GM19452 (cell line): ENCODE measurements around the gene FGF4.

Experiments
- ATAC-seq: cut with Tn5 transposase; IDR thresholded peaks from one replicate; pipeline ENCODE4 v1.9.1; 2021; ENCODE audit not compliant: unreplicated experiment

FGF4 gene

GRCh38 chr11:69775163-69775755 is at the start of gene FGF4:
TSS of gene FGF4 (minus strand) at chr11:69775341. CDS start at chr11:69775084, 257 bp downstream.
- no peak for ATAC-seq

GRCh38 chr11:69823641-69824265 is 48.6 kb upstream of the FGF4 start:
- ATAC-seq, result no peak

GRCh38 chr11:69822676-69823494 is 47.7 kb upstream of the FGF4 start:
- ATAC-seq, result no peak

DNA sequence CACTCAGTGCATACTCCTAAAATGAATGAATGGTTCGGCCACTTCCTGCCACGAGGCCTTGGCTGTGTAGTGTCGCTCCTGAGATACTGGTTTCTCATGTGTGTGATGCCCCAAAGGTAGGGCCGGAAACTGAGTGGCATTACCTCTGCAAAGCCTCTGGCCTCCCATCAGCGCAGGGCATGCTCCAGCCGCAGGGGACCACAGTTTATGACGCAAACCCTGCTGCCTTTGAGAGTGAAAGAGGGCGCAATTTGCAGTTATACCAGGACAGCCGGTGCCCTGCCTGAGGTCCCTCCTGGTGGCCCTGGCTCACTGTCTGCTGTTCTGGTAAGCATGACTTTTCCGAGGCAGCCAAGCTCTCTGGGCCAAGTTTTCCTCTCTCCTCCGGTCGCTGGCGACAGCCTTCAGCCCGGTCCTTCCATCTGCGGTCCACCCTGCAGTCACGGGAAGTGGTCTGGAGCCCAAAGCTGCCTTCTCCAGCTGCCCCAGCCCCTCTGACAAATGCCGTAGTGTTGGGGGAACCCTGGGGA is 46.4 kb upstream of the FGF4 start:
- ATAC-seq, result no peak

- no peak for ATAC-seq
These were observed 45.3 kb upstream of the FGF4 start for GRCh38 chr11:69820441-69820840.

- no peak for ATAC-seq
These were observed 44.5 kb upstream of the FGF4 start for GRCh38 chr11:69819541-69820070.

DNA sequence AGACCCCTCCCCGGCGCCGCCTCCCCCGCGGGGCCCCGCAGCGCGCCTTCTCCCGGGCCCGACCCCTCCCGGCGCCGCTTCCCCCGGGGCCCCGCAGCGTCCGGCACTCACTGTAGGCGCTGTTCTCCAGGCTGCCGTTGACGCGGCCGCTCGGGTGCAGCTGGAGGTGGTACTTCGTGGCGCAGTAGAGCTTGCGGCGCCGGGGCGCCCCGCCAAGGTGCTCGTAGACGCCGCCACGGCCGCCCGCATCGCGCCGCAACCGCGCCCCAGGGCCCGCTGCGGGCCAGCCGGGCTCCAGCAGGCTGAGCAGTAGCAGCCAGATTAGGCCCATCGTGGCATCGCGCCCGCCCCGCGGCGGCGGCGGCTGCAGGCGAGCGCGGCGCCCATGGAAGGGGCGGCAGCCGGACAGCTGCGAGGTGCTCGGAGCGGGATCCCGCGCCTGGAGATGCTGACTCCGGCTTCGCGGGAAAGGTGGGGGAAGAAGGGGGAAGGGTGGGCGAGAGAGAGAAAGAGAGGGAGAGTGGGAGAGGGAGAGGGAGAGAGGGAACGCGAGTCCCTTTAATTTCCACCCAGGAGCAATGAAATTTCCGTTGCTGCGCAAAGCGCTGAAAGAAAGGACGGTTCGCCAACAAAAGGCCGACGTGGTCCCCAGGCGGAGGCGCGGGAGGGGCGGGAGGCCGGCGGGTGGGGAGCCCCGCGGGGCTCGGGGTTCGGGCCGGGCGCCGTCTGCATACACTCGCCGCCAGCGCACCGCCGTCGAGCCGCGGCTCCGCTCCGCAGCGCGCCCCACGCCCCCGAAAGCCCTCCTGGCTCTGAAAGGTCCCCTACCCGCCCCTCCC is 43.7 kb upstream of the FGF4 start, which contains the start of gene FGF3:
Gene FGF3, minus strand, starts transcription at position 814 of the 839 bp plus-strand sequence. Its CDS starts 483 bp downstream, at position 331.
- no peak for ATAC-seq

- ATAC-seq, result no peak
These were observed 43.1 kb upstream of the FGF4 start for GRCh38 chr11:69818231-69818602.

GRCh38 chr11:69817265-69818230 is 42.4 kb upstream of the FGF4 start:
- no peak for ATAC-seq

DNA sequence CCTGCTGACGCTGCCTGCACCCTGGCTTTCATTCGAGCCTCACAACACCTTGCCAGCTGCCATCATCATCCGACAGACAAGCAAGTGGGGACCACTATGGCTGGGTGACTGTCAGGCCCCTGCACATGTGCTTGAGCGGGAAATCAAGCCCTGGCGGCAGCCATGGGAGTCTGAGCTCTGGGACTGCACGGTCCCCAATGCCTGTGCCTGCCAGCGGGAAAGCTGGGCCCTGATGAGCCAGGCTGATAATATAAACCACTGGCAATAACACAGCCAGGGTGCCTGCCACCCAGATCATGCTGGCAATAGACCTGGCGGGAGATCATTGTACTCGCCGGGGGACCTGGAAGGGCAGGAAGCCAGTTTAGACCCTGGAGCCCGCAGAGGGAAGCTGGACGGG is 41.5 kb upstream of the FGF4 start:
- ATAC-seq, result no peak

DNA sequence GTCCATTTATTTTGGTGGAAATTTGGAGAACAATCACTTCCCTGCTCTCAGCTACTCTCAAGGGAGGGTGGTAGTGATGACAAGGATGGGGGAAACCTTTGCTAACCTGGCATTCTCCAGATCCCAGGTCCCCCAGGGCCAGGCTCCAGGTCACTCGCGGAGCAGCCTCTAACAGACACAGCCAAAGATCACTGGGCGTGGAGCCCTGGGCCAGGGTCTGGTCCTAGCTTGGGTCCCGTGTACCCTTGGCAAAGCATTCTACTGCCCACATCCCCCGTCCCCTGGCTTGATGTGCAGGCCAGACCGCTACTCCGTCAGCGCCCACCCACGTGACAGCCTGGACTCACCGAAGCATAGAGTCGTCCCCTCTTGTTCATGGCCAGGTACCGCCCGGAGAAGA is 40.8 kb upstream of the FGF4 start:
- no peak for ATAC-seq

GRCh38 chr11:69814902-69815301 is 39.8 kb upstream of the FGF4 start:
- no peak for ATAC-seq

DNA sequence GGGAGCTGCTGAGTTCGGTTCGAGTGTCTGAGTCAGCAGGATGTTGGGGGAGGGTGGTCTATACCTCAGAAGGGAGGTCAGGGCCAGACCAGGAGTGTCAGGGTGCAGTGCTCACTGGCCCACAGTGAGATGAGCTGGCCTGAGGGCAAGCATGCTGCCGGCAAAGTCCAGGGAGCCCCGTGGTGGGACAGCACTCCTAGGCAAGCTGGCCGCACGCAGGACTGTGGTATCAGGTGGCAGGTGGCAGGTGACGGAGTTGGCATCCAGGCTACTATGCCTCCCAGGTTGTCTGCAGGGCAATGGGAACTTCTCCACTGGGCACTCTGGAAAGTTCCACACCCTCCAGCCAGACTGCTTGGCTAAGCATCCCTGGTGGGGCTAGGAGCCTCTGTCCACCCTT is 39.3 kb upstream of the FGF4 start:
- ATAC-seq, result no peak

DNA sequence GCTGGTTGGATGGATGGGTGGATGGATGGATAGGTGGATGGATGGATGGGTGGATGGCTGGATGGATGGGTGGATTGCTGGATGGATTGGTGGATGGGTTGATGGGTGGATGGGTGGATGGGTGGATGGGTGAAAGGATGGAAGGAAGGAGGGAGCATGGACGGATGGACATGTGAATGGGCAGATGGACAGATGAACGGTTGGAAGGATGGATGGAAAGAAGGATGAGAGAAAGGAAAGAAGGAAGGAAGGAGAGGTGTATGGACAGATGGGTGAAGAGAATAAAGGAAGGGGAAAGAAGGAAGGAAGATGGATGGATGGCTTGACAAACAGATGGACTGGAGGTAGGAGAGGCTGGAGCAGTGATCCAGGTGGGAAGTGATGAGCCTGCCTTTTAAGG is 38.7 kb upstream of the FGF4 start:
- no peak for ATAC-seq

GRCh38 chr11:69812946-69813345 is 37.8 kb upstream of the FGF4 start:
- ATAC-seq, result no peak

DNA sequence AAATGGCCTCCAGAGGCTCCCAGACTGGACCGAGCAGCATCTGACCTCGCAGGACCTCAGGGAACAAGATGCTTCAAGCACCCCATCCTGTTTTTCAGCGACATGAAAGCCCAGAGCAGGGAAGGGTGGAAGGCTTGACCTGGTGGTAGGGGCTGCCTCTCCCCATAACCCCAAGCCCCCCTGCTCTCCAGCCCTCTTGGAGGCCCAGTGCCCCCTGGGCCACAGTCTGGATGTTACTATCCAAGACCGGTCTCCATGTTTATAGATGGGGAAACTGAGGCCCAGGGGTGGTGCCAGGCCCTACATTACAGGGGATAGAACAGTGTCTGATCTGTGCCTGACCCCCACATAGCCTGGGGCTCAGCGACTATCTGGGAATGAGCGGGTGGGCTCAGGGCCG is 37.1 kb upstream of the FGF4 start:
- ATAC-seq, result no peak

- ATAC-seq, result no peak
These were observed 36.3 kb upstream of the FGF4 start for GRCh38 chr11:69811431-69811830.

DNA sequence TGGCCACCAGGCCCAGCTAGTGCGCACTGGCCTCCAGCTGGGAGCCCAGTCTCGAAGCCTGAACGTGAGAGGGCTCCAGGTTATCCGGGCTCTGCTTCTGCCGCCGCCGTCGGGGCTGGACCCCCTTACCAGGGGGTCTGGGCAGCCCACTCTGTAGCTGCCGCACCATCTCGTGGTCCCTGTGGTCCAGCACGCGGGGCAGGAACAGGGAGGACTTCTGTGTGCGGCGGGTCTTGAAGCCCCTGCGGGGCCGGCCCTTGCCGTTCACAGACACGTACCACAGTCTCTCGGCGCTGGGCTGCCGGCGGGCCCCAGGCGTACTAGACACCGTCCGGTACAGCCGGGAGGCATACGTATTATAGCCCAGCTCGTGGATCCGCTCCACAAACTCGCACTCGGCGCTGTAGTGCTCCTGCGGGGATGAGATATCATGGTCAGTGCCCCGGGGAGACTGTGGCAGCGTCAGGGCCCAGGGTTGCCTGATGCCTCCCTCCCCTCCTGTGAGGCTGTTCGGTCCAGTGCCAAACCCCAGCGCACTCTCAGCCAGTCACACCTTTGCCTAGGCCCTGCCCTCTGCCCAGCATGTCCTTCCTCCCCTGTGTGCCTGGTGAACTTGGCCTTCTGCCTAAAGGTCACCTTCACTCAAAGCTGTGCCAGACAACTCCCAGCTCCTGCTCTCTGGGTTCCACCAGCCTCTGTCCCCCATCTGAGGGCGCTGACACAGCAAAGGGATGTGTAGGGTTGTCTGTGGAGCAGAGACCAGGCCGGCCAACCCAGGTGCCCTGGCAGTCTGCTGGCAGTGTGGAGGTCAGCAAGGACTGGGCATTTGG is 35.4 kb upstream of the FGF4 start:
- no peak for ATAC-seq

- ATAC-seq, result no peak
These were observed 33.5 kb upstream of the FGF4 start for GRCh38 chr11:69808667-69809086.
